DLD1 (cell line): Measurements from ENCODE around the gene LHX1.

ENCODE experiments used
- in situ Hi-C: cut with HindIII; loops from 2 replicates; pipeline ENCODE4 v1.10.0; 2017; ENCODE audit warnings: low sequenced_read_pairs

LHX1 gene

GRCh38 chr17:36936455-36937000 is 747 bp upstream of the LHX1 start:
- in situ Hi-C loops, result loop anchor here (10.0 kb wide), 1 partner anchor 92 kb away; no protein-coding TSS in a partner anchor

GRCh38 chr17:36937959-36938565 is 787 bp downstream of the LHX1 start:
- in situ Hi-C loops, result loop anchor here (10.0 kb wide), 1 partner anchor 93 kb away; no protein-coding TSS in a partner anchor

GRCh38 chr17:36938566-36939051 is 1.3 kb downstream of the LHX1 start:
- in situ Hi-C loops, result loop anchor here (10.0 kb wide), 1 partner anchor 94 kb away; no protein-coding TSS in a partner anchor

- in situ Hi-C loops, result loop anchor here (10.0 kb wide), 1 partner anchor 94 kb away; no protein-coding TSS in a partner anchor
Measured at GRCh38 chr17:36939052-36939801, 2.0 kb downstream of the LHX1 start.

- in situ Hi-C loops, result loop anchor here (10.0 kb wide), 2 partner anchors 55 to 95 kb away; no protein-coding TSS in a partner anchor
Measured at GRCh38 chr17:36939802-36940312, 2.6 kb downstream of the LHX1 start.

GRCh38 chr17:36940313-36941264 is 3.3 kb downstream of the LHX1 start:
- in situ Hi-C loops, result loop anchor here (10.0 kb wide), 1 partner anchor 56 kb away; no protein-coding TSS in a partner anchor

GRCh38 chr17:36941265-36942010 is 4.2 kb downstream of the LHX1 start:
- in situ Hi-C loops, result loop anchor here (10.0 kb wide), 1 partner anchor 57 kb away; no protein-coding TSS in a partner anchor

- in situ Hi-C loops, result loop anchor here (10.0 kb wide), 1 partner anchor 57 kb away; no protein-coding TSS in a partner anchor
Measured at GRCh38 chr17:36942019-36942599, 4.8 kb downstream of the LHX1 start.

- in situ Hi-C loops, result loop anchor here (10.0 kb wide), 1 partner anchor 58 kb away; no protein-coding TSS in a partner anchor
Measured at GRCh38 chr17:36942631-36943125, 5.4 kb downstream of the LHX1 start.

- in situ Hi-C loops, result loop anchor here (10.0 kb wide), 1 partner anchor 59 kb away; no protein-coding TSS in a partner anchor
Measured at GRCh38 chr17:36943250-36944191, 6.2 kb downstream of the LHX1 start.

- in situ Hi-C loops, result loop anchor here (10.0 kb wide), 1 partner anchor 60 kb away; no protein-coding TSS in a partner anchor
Measured at GRCh38 chr17:36944553-36944952, 7.3 kb downstream of the LHX1 start.

- in situ Hi-C loops, result loop anchor here (10.0 kb wide), 1 partner anchor 60 kb away; no protein-coding TSS in a partner anchor
Measured at GRCh38 chr17:36945140-36945539, 7.9 kb downstream of the LHX1 start.

- in situ Hi-C loops, result loop anchor here (10.0 kb wide), 1 partner anchor 61 kb away; no protein-coding TSS in a partner anchor
Measured at GRCh38 chr17:36945959-36946725, 8.9 kb downstream of the LHX1 start.

GRCh38 chr17:36946726-36947091 is 9.4 kb downstream of the LHX1 start:
- in situ Hi-C loops, result loop anchor here (10.0 kb wide), 1 partner anchor 62 kb away; no protein-coding TSS in a partner anchor

- in situ Hi-C loops, result loop anchor here (10.0 kb wide), 1 partner anchor 63 kb away; no protein-coding TSS in a partner anchor
Measured at GRCh38 chr17:36947922-36948716, 10.8 kb downstream of the LHX1 start.
